ENCODE results near the gene ATOSB.

DNA sequence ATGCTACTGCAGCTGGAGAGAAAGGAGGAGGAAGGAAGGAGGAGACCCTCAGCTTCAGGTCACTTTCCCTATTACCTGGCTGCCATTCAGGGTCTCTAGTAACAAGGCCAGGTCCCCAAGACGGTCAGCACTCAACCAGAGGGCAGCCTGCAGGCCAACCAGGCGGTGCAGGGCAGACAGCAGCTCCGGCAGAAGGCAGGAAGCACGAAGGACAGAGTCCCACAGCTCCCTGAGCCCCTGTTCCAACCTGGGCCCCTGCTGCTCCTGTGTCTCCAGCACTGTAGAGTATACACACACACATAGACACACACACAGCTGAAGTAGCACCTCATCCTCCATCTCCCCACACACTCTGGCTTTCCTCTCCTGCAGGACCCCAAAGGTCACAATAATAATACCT, 37.6 kb downstream of the ATOSB start:
- TF ChIP-seq CTCF (conservative IDR thresholded peaks at IDR 0.05; ENCODE audit: low read depth in 2 of 2) (no peak), REST (IDR thresholded peaks at IDR 0.05; ENCODE audit: unreplicated experiment) (no peak), EZH2 (IDR thresholded peaks at IDR 0.05; ENCODE audit: low read depth, unreplicated experiment) (no peak), CREB1 (CRISPR knock-in tag; IDR thresholded peaks at IDR 0.05; ENCODE audit: low read depth) (no peak), ZNF462 (CRISPR knock-in tag; IDR thresholded peaks at IDR 0.05) (no peak), POLR2AphosphoS5 (IDR thresholded peaks at IDR 0.05; ENCODE audit: low read depth) (no peak), ZNF114 (CRISPR knock-in tag; IDR thresholded peaks at IDR 0.05) (no peak), EZH2phosphoT487 (IDR thresholded peaks at IDR 0.05; ENCODE audit: unreplicated experiment) (no peak), JUNB (IDR thresholded peaks at IDR 0.05; ENCODE audit: unreplicated experiment) (no peak), ZNF331 (CRISPR knock-in tag; IDR thresholded peaks at IDR 0.05; ENCODE audit: low read depth) (no peak)
- TF ChIP-seq, protein P1, sequence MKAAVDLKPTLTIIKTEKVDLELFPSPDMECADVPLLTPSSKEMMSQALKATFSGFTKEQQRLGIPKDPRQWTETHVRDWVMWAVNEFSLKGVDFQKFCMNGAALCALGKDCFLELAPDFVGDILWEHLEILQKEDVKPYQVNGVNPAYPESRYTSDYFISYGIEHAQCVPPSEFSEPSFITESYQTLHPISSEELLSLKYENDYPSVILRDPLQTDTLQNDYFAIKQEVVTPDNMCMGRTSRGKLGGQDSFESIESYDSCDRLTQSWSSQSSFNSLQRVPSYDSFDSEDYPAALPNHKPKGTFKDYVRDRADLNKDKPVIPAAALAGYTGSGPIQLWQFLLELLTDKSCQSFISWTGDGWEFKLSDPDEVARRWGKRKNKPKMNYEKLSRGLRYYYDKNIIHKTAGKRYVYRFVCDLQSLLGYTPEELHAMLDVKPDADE (IDR thresholded peaks at IDR 0.05), result no peak

Data from GM23338 (cell line).